Psoas muscle (tissue), 8 donors: ENCODE results near the gene FOXC2. TPM values are rescaled to one million over a fixed set of nuclear protein-coding genes. Genes with fewer than 3 reads are reported as not detected.

Source experiments
- ATAC-seq, 4 donors: fragments of 200-7000 bp; cut with Tn5 transposase; one replicate each; pipeline ENCODE4 v1.9.1; 2020; ENCODE audit warnings: moderate library complexity in 3 of 4, mild to moderate bottlenecking in 2 of 4
- DNase-seq, 2 donors: peaks; one replicate each; pipeline ENCODE4 v3.0.0-alpha.2; 2020
- H3K27ac ChIP-seq: fragments of 200-600 bp; one replicate; pipeline ENCODE4 v1.8.0; 2022
- H3K27me3 ChIP-seq, 3 donors: fragments of 200-600 bp in 1 of 3; one replicate each; pipeline versions ENCODE4 v1.6.1 to v1.8.0; 2013 to 2022; ENCODE audit warnings: low read length in 2 of 3, mild to moderate bottlenecking in 2 of 3, moderate library complexity in 1 of 3; ENCODE audit not compliant: insufficient read depth in 3 of 3
- H3K36me3 ChIP-seq, 2 donors: fragments of 200-600 bp in 1 of 2; one replicate each; pipeline versions ENCODE4 v1.6.1 to v1.8.0; 2013 to 2022; ENCODE audit warnings: low read depth in 1 of 2, mild to moderate bottlenecking in 1 of 2, moderate library complexity in 1 of 2; ENCODE audit not compliant: insufficient read depth in 1 of 2
- H3K4me1 ChIP-seq: fragments of 200-600 bp; one replicate; pipeline ENCODE4 v1.8.0; 2022
- H3K4me3 ChIP-seq: fragments of 200-600 bp; one replicate; pipeline ENCODE4 v1.8.0; 2022; ENCODE audit warnings: mild to moderate bottlenecking
- H3K9me3 ChIP-seq: fragments of 200-600 bp; one replicate; pipeline ENCODE4 v1.8.0; 2022
- CTCF ChIP-seq: fragments of 200-600 bp; IDR thresholded peaks from one replicate; pipeline ENCODE4 v1.8.0; 2022; ENCODE audit warnings: antibody characterized with exemption
- WGBS, 3 donors: extraction: QIAGEN DNeasy Blood & Tissue Kit; methylation state at CpG; one replicate each; pipeline versions ENCODE4 v1.1.6 to v1.1.7; 2013; 5-methylcytosine and 5-hydroxymethylcytosine counted together
- intact Hi-C, 2 donors: fragments of 100-400 bp; cut with DNase I; formaldehyde crosslinking; loops; one replicate each; pipeline versions ENCODE4 v1.11.0 to v1.14.2; 2022
- polyA plus RNA-seq, 3 donors: library from polyadenylated mRNA; stranded (reverse); fragments of 200-250 nt; gene quantifications; one replicate each; pipeline ENCODE4 v1.2.3, GENCODE V29; 2013
- total RNA-seq, 4 donors: library from RNA; stranded (reverse); fragmentation: NEBNext Ultra II Directional in 2 of 4; extraction: Animal tissue kit (Norgen Biotek cat#: 25700) in 2 of 4; gene quantifications; one replicate each; pipeline versions ENCODE4 v1.2.1 to v1.2.4, GENCODE V29; 2021 to 2023
- donor health status: healthy with polysubstance abuse.
- donor health status: DM: no; HTN: no; CAD: no; lungs with moderate emphysema.
- donor health status: Bipolar disorder and iron deficiency.
- donor health status: healthy.
- donor health status: DM: yes; HTN: yes; CAD: no.
- donor health status: DM: no; HTN: no; CAD: no.
- donor health status: DM: no; HTN: no; CAD: no.
- donor health status: DM: yes; HTN: yes; CAD: no.

FOXC2 gene
- total and polyA plus RNA-seq, 7 donors: 0.14 to 0.34 (median 0.18) TPM

GRCh38 chr16:86538196-86538780 is 28.3 kb upstream of the FOXC2 start:
- Histone ChIP-seq H3K36me3 (peaks cover 2 to 82% of the 10 kb centered on the region in 2 donors), H3K4me1 (no peaks in the 10 kb centered on the region), H3K4me3 (no peak overlapping the region), H3K27me3 (no peaks in the 10 kb centered on the region), H3K9me3 (no peaks in the 10 kb centered on the region), H3K27ac (no peak overlapping the region)
- intact Hi-C loops: no loop called here
- ATAC-seq: peak in 1 of 4 donors; percentile 33
- DNase-seq: no peak
- 90 to 93% (median 92%) methylated on average over 16 to 17 of the region's 17 CpGs for WGBS, 3 donors
- TF ChIP-seq CTCF: no peak

- no peak overlapping the region for H3K27ac ChIP-seq
- H3K36me3 ChIP-seq: peaks cover 2 to 94% of the 10 kb centered on the region in 2 donors
- 92 to 96% (median 96%) methylated on average over 6 of the region's 6 CpGs for WGBS, 3 donors
- no peak for TF ChIP-seq CTCF
- intact Hi-C loops: no loop called here
- H3K4me1 ChIP-seq: no peaks in the 10 kb centered on the region
- H3K4me3 ChIP-seq: no peak overlapping the region
- H3K9me3 ChIP-seq: no peaks in the 10 kb centered on the region
- no peaks in the 10 kb centered on the region for H3K27me3 ChIP-seq
- ATAC-seq (no peak), DNase-seq (no peak)
These were observed 25.7 kb upstream of the FOXC2 start for GRCh38 chr16:86540894-86541293.

- Histone ChIP-seq H3K4me3 (no peak overlapping the region), H3K27ac (no peak overlapping the region), H3K27me3 (no peaks in the 10 kb centered on the region), H3K9me3 (no peaks in the 10 kb centered on the region), H3K36me3 (peaks cover 2 to 96% of the 10 kb centered on the region in 2 donors), H3K4me1 (no peaks in the 10 kb centered on the region)
- TF ChIP-seq CTCF: no peak
- ATAC-seq (no peak), DNase-seq (no peak)
- intact Hi-C loops: no loop called here
- 94 to 99% (median 98%) methylated on average over 11 of the region's 11 CpGs for WGBS, 3 donors
These were observed 25.1 kb upstream of the FOXC2 start for GRCh38 chr16:86541560-86541959.

DNA sequence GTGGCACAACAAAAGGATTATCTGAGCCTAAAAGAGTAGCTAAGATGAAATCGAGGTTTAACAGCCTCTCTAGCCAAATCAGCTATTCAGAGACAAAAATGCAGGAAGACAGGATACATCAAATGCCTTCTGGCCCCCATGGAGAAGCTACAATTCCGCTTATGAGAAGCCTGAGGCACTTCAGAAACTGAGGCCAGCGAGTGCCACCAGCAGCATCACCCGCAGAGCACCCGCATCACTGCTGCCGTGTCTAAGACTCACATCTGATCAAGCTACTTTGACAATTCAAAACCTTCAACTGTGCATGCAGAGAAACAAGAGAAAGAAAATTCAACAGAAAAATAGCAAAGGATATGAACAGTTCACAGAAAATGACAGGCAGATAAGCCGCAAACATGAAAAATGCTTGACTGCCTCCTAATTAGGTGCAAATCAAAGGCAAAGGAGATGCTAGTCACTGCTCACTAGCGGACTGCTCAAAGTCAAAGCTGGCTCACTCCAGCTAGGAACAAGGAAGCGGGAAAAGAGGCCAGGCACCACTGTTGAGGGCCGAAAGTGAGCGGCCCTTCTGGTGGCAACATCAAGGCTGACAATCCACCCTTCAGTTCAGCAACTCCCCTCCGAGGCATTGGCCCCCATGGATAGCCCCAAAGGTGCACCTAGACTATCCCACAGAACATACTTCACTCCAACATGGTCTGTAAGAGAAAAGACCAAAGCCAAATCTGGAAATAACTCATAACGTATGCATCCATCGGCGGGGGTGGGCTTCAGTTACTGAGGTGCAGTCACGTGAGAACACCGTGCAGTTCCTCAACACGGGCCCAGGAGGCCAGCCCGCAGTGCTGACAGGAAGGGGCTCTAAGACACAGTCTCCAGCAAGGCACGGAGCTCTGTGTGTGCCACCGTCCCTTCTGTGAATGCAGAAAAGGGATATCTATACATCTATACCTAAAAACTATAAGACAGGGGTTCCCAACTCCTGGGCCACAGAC is 23.6 kb upstream of the FOXC2 start:
- TF ChIP-seq CTCF: no peak
- H3K4me1 ChIP-seq: no peaks in the 10 kb centered on the region
- H3K9me3 ChIP-seq: no peaks in the 10 kb centered on the region
- peaks cover 2 to 96% of the 10 kb centered on the region in 2 donors for H3K36me3 ChIP-seq
- no peak overlapping the region for H3K4me3 ChIP-seq
- WGBS, 3 donors: 93 to 96% (median 94%) methylated on average over 21 of the region's 21 CpGs
- ATAC-seq: no peak
- intact Hi-C loops: no loop called here
- no peak overlapping the region for H3K27ac ChIP-seq
- DNase-seq: no peak
- H3K27me3 ChIP-seq: no peaks in the 10 kb centered on the region
